GM18508 (cell line): ENCODE results near the gene MAPK4.

ENCODE experiments used
- ATAC-seq: cut with Tn5 transposase; IDR thresholded peaks from one replicate; pipeline ENCODE4 v1.9.1; 2021; ENCODE audit warnings: moderate number of reproducible peaks; ENCODE audit not compliant: insufficient read depth, unreplicated experiment

The MAPK4 gene

DNA sequence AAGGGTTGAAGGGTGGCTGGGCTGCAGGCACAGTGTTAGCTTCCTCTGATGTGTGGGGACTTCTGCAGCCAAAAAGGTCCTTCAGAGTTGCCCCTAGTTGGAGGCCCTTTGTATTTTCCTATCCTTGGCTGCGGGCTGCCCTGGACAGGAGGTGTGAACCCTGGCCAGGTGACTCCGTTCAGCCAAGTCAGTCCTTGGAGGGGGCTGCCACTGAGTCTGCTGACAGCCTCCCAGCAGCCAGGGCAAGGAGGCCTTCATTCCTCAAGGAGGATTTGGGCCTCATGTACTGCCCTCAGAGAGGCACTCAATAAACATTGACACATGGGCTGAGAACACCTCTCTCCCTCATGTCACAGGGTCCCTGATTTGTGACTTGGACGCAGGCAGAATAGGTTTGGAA is 62.4 kb downstream of the MAPK4 start:
- no peak for ATAC-seq

DNA sequence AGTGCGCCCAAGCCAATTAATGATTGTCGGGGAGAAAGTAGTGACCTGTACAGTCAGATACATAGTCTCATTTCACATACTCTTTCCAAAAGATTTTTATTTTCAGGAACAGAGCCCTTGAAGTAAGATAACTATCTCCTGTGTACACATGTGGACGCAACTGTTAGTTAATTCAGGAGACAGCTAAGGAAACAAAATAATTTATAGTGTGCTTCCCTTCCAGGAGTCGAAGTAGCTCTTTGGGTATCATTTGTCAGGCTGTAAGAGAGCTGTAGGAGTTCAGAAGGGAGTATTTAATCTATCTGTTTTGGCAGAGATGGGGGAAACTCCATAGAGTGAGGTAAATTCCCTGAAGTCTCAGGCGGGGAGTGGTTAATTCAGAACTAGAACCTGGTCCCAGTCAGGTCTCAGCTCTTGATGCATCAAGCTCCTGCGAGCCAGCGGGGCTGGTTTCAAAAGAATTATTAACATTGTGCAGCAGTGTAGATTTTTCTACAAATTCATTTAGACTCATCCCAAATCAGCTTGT is 63.0 kb downstream of the MAPK4 start:
- no peak for ATAC-seq

DNA sequence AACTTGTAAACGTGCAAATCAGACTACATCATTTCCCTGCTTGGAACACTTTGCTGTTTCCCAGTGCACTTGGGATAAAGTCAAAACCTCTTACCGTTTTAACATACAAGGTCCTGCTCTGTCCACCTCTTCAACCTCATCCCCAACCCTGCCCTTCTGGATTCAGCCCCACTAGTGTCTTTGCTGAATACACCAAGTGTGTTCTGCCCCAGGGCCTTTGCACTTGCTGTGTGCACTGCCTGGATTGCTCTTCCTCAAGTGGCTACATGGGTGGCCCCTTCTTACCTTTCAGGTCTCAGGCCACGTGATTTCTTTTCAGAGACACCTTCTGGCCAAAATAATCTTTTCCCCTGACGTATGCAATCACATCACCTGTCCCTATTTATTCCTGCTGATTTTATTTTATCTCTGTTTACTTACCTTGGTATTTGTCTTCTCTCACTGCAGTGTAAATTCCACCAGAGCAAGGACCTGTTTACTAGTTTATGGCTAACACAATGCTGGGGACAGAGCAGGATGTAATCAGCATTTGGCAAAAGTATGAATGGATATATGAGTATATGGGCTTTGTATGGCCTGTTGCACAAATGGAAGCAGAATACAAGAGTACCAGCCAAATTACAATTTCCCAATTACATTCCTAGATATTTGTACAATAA is 63.9 kb downstream of the MAPK4 start:
- no peak for ATAC-seq

DNA sequence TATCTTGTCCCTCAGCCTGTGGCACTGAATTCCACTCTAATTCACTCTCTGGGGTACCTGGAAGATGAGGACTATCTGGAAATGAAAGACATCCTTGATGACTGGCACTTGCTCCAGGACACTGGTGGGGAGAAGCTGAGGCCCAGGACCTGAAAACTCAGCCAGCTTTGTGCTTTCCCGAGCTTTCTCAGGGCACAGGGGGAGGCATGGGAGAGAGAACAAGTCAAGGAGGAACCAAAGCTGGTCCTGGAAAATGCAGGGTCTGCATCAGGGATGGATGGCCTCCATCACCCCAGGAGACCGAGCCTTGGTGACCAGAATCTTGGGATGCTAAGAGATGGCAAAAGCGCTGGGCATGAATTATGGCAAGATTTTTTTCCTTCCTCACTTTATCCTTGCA is 65.1 kb downstream of the MAPK4 start:
- ATAC-seq: no peak

DNA sequence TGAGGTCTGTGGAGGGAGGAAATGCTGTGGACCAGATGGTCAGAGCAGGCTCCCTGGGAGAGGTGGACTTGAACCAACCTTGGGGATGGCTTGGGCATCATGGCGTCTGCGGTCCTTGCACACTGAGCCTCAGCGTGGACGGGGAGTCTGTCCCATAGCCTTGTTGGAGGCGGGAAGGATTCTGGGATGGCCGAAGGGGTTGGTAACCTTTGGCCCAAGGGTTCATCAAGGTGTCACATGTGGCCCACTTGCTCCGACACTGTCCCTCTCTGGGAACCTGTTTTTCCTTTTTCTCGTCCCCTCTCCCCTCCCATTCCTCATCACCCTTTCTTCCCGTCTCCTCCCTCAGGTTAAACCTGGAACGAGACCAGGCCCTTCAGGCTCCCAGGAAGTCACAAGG is 66.4 kb downstream of the MAPK4 start:
- no peak for ATAC-seq

DNA sequence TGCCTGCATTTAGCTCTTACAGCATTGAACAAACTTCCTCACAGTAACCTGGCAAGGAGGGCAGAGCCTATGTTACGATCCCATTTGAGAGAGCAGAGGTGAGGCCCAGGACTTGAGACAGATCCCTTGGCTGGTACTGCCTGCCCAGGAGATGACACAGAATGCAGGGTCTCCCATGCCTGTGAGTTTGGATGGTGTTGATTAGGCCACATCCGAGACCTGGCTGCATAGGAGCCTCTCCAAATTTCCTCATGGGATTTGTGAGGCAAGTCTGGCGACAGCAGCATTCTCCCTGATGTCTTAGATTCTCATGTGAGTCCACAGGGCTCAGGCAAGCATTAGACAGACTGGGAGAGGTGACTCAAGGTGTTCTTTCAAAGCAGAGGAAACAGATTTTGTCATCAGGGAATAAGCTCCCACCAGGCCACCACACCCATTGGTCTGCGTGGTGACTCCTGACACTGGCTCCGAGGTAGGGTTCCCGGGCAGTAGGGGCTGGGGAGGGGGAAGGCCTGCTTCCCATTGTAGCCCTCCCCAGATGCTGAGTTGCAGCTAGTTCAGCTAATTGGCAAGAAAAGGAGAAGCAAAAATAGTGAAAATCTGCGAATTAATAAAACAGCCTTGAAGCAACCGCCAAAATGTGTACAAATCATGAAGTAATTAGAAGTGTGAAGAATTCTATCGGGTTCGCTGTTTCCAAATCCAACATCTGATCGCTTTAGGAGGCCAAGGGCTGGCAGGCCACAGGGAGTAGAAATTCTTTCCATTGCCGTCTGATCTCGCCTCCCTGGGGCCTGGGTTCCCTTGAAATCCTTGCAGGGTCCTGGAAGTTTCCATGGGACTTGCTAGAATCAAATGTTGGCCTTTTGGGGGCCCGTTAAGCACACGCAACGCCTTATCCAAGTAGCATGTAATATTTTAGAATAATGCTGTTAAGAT is 68.0 kb downstream of the MAPK4 start:
- ATAC-seq: no peak

DNA sequence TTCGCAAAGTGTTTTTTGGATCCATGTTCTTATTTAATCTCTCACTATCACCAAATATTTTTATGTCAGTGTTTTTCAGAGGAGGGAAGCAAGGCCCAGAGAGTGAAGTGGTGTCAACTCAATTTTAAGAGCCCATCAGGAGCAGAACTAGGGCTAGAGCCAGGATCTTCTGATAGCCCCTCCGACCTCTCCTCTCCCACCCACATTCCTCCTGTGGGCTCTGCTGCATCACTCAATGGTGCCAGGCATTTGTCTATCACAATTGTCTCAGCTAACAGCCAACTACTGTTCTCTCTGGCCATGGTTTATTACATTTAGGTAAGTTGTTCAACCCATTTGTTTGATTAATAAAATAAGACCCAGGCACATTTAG is 68.6 kb downstream of the MAPK4 start:
- no peak for ATAC-seq

DNA sequence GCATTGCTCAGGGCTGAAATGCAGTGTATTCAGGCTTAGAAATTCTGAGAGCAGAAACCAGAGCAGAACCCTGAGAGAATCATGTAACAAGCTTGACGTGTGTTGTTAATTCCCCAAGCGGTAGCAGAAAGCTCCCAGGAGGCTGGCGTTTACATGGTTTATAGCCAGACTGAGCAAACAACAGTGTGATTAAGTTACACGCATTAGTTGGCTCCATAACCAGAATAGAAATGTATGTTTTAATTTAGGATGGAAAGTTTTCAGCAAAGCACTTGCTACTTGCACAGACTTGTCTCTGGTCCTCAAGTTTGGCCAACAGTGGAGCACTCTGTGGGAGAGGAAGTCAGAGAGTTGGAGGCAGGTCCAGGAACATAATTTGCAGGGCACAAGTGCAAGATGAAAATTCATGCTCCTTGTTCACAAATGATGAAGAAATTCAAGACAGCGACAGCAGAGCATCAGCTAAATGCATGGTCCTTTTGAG is 69.3 kb downstream of the MAPK4 start:
- no peak for ATAC-seq

DNA sequence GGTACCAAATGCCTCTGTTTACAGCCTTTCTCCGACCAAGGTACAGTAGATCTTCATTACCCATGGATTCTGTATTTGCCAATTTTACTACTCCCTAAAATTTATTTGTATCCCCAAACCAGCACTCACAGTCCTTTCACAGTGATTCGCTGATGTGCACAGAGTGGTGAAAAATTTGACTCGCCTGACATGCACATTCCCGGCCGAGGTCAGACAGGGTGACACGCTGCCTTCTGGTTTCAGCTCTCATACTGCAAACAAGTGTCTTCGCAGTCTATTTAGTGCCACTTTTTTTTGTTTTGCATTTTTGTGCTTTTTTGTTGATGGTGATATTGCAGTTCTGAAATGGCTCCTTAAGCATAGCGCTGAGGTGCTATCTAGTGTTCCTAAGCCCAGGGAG is 71.0 kb downstream of the MAPK4 start:
- no peak for ATAC-seq

DNA sequence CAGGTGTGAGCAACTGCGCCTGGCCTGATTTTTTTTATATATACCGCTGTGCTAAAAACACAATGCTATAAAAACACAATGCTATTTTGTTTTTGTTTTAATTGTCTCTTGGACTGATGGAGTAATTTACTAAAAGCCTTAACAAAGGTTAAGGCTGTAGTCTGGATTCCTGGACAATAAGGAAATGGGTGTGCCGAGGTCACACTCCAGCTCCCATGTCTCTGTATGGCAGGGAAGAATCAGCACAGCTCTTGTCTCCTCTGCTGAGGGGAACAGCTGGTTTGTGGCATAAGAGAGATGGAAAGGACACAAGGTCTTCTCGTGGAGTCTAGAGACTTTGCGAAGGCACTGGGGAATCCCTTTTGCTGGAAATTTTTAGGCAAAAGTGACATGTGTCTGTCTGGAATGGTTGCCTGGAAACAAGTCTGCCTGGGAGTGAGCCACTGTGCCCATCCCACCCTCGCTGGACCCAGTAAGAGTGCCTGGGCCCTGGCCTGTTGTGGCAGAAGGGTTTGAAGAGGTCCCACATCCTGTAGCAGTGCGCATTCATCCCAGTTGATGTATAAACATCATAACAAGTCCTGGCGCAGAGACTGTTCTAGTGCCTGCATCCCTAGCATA is 73.1 kb downstream of the MAPK4 start:
- no peak for ATAC-seq

DNA sequence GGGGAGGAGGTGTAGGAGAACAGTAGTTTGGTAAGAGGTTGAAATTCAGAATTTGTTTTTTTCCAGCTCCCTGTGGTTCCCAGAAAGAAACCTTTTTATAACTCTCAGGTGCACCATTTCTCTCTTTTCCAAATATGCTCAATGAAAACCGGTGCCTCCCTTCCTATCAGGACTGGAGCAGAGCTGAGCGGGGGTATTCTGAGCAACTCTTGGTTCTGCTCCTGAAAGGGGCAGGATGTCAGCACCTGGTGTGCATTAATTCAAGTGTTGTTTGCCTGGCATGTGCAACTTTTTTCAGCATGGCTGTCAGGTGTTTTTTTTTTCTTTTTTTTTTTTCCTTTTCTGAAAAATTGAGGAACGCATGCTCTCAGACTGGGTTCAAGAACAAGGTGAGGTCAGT is 74.1 kb downstream of the MAPK4 start:
- ATAC-seq: no peak

DNA sequence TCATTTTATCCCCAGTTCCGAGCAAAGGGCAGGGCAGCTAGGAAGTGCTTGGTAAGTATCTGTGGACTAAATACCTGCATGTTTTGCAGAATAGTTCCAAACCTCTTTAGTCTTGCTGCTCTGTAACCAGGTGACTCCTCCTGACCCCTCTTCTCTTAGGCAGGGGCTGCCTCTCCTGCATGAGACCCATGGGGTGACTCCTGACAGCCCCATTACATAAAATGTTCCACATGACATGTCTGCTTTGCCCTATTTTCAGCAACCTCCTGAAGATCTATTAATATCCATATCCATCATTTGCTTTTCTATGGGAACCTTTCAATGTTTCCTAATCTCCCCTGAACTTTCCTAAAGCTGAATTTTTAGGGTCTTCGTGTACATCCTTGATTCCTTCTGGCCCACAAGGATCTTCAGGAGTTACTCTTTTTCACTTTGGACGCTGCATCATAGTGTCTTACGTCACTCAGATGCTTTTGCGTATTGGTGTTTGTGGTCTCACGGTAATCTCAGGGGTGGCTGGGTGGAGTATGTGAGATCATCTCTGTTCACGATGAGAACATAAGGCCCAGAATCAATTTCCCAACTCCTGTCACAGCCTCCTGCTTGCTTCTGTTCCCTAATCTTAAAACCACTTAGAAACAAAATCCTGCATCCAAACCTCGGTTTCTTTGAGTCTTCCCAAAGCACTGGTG is 76.6 kb downstream of the MAPK4 start:
- no peak for ATAC-seq

DNA sequence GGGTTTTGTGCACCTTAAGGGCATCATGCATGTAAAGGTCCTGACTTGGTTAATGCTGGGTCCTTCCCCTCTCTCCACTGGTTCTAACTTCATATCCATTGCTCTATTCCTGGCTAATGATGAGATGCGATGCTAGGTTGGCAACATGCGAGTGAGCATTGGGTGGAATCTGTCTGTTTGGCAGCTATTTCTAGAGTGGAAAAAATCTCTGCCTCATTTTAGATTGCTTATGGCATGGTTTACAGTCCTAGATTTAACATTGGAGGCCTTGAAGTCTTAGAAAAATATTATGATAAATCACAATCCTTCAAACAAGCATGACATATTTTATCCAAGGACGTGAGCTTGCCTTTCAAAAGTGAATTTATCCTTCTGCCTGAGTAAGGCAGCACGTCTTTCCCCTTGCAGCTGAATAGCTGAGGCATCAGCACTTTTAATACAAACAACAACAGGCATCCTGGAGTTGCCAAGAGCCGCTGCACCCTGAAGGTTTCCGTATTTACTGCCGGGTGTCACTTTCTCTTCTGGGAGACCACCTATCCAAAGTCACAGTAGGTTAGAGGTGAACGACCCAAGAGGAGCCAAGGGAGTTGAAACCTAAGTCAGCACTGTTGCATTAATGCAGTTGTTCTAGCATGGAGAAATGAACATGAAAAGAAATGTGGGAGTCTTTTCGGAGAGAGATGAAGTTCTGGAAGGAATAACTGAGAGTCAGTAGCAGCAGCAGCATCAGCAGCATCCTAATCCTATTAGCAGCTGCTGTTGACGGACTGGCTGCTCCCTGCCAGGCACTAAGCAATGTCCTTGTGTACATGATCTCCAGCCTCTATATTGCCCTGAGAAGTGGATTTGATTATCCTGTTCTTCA is 78.4 kb downstream of the MAPK4 start:
- ATAC-seq: no peak

DNA sequence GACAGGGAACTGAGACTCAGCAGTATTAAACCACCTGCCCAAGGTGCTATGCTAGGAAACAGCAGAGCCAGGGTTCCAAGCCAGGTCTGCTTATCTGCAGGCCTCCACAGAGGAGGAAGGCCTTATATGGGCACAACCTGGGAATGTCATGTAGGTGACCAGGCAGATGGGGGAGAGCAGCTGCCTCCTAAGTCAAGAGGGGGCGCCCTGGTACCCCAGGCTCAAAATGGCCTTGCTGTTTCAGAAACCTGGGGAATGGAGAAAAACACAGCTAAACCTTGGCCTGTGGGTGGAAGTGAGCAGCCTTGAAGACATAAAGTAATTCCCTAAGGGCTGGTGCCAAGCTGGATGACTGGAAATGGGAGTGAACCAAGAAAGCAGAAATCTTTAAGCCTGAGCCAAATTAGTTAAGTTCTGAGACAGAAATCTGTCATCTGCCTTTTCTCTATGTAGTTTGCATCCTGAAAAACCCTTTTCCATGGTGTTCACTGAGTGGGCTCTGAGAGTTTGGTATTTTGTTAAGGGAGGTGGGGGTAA is 79.1 kb downstream of the MAPK4 start:
- no peak for ATAC-seq

DNA sequence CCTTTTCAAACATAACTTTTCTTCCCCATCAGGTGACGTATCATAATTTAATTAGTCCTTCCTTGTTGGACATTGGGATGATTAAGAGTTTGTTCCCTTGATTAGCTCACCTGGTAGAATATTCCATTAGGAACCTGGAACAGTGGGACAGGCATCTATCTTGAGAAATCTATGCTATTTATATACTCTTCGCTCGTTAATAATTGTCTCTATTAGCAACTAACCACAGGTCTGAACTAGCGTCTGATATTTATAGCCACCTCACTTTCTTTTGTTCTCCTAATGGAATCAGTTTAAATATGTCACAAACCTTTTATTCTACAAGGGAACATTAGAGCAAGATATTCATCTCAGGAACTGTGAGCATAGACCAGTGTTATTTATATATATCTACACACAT is 79.8 kb downstream of the MAPK4 start:
- no peak for ATAC-seq

DNA sequence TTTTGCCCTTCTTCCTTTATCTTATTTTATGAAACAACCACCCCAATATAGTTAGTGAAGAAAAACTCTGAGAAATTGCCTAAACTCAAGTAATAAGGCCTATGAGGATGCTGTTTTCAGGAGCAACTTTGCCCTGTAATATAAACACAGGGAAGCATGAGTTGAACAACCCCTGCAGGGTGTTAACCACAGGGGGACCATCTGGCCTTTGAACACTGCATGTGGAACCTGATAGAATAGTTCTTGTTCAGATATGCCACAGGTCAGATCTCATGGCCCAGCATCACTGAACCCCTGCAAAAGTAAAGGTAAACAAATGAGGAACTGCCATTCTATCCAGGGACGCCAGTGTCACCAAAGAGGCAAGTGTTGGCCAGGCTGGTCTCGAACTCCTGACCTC is 82.6 kb downstream of the MAPK4 start:
- no peak for ATAC-seq

DNA sequence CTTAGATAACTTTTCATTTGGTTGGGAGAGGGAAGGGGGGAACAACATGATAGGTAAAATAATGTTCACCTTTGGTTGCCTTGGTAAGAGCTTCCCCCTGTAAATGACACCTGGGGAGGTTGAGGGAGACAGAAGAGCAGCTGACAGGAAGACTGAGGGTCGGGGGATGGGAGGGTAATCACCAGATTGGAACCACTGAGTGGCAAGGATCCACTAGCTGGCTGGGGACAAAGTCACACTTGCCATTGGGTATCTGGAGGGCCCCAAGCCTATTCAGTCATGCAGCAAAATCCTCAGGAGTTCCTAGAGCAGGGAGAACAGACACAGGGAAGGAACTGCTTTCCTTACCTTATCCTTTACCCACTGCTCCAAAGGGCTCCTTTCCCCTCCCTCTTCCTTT is 84.3 kb downstream of the MAPK4 start:
- no peak for ATAC-seq

DNA sequence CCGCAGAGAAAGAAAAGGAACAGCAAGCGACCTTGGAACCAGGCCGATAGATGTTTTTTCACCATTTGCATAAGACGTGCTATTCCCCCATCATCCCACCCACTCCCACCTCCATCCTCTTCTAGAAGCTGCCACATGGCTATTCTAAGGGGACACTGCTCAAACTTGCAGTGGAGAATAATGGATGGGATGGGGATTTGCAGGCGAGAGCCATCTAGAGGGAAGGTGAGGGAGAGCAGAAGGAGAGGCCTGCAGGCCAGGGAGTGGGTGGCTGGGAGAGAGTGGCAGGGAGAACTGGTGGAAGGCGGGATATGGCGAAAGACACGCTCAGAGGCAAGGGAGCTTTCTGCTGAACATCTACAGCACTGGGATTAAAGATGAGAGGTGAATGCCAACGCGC is 84.9 kb downstream of the MAPK4 start:
- no peak for ATAC-seq

DNA sequence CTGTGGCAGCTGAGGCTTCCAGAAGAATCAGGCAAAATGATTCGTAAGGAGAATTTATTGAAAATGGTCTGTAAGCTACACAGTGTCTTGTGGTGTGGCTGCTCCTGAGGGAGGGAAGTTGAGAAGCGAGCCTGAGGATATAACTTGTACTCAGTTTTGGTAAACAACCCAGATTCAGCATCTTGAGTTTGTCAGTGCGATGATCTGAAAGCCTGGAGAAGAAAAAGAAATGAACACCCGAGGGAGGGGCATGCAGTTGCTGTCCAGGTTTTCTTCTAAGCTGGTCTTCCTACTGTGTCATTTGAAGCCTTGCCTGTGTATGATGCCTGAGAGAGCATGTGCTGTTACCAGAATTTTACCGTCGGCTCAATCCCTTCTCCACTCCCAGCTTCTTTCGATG is 87.3 kb downstream of the MAPK4 start:
- ATAC-seq: no peak
